HG03060 (cell line): ENCODE measurements around the gene PLEKHA7.

ENCODE experiments used
- ATAC-seq: cut with Tn5 transposase; IDR thresholded peaks from one replicate; pipeline ENCODE4 v1.9.1; 2021; ENCODE audit warnings: low read depth, moderate number of reproducible peaks; ENCODE audit not compliant: unreplicated experiment

PLEKHA7 gene

DNA sequence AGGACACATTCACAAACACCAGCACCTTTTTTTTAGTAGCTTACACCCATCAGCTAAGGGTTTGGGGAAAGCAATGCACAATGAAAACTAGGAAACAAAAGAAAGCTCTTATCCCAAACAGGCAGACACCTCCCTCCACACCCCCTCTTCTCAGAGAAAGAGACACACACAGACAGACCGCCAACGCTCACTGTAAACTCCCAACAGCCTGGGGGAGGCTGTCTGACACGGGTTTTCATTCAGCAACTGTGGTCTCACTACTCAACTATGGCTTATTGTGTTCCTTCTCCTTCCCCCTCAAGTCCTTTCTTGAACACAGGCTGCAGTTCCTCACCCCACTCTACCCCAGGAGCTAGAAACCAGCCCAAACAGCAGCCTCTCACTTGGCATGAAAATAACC is 152.4 kb downstream of the PLEKHA7 start:
- no peak for ATAC-seq

DNA sequence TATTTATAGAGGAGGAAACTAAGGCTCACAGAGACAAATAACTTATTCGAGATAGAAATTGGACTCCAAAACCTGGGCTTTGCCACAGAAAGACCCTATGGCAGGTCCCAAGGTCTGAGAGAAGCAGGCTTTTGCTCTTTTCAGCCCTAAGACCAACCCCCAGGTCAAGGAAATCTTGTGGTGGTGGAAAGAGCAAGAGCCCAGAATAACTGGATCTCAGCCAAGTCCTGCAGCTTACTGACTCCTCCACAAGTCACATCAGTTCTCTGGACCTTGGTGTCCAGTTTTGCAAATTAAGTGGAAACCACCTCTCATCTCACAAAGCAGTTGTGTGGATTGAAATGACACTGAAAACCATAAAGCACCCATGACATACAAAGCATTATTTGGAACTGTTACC is 153.6 kb downstream of the PLEKHA7 start:
- ATAC-seq = no peak

DNA sequence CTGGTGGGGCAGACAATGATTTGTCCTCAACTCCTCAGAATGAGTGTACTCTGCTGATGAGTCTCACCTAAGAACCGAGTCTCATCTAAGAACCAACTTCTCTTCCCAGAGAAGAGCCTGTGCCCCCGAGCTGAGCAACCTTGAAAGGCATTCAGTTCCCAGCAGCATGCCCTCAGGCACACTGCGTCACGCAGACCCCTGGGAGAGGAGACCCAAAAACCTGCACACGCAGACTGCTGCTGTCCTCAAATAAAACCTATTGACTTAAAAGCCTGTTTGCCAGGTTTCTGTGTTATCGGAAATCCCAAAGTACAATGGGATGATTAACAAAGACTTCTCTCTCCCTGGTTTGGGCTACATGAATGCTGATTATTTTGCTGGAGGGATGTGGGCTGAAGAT is 154.6 kb downstream of the PLEKHA7 start:
- no peak for ATAC-seq

DNA sequence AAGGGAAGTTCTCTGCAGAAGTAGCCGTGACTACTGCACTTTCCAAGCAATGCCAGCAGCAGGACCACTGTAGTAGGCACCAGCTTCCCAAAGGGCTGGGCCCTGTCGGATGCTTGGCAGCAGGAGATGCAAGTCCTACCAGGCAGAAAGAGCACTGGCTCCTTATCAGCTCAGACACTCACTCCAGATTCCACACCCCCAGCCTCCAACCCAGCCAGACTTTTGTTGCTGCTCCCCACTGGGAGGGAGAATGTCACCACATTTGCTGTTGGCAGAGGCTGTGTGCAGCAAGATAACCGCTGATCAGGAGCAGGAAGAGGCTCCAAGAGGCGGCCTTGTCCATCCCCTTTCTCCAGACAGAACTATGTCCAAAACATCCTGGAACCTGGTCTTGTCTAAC is 157.0 kb downstream of the PLEKHA7 start:
- ATAC-seq = no peak

DNA sequence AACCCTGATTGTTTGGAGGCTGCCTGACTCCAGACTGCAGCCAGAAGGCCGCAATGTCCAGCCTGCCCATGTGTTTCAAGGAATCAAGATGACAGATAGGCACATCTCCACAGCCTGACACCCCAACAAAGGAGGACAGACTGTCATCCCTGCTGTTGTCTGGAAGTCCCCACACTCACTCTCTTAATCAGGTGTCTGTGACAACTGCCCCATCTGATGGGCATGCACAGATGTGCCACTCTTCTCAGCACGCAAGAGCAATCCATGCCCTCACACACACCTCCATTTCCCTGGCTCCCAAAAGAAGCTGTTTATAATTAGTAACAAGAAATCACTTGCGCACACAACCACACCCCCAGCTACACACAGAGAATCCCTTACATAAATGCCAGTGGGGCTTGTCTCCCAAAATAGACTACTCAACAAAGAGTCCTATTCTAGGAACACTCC is 158.2 kb downstream of the PLEKHA7 start:
- ATAC-seq = no peak

DNA sequence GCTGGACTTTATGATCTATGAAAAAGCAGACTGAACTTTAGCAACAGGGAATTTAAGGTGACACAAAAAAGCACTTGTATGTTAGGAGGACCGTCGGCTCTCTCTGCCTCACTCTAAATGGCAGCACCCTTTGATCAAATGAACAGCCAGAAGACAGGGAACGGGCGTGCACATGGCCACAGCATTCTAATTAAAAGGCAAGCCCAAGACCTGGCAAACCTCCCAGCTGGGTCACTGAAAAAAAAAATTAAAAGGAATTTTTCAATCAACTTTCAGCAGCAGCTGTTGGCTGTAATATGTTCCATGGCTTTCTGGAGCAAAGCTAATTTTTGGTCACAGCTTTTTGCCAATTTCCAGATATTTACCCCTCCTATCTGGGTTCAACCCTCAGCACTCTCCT is 159.2 kb downstream of the PLEKHA7 start:
- ATAC-seq = no peak

DNA sequence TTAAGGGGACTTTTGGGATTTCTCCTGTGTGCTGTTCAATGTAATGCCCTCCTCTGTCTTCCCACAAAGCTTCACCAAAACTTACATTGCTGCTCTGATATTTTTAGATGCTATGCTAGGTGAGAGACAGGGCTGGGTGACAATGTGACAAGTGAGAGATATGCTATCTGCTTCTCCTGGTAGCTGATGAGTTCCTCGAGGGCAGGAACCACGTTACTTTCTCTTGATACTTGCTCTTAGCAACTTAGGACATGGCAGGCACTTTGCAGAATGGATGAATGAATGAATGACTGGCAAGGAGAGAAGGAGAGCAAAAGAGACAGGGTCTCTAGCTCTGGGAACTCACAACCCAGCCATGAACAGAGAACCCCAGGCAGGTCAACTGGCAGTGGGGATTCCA is 160.4 kb downstream of the PLEKHA7 start:
- no peak for ATAC-seq

DNA sequence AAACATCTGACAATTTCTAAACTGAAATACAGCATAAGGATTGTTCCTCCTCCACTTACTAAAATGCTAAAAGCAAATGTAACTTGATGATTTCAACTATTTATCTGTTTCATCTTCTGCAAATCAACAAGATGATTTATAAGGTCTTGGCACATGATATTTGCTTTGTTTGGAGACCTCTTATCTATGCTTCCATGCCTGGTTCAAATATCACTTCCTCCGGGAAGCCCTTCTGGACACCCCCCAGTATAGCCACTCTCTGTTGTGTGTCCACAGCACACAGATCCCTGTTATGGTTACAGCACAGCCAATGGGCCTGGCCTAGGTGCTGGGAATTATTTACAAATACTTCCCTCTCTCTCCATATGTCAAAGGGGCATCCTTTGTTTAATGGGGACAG is 160.9 kb downstream of the PLEKHA7 start:
- no peak for ATAC-seq

DNA sequence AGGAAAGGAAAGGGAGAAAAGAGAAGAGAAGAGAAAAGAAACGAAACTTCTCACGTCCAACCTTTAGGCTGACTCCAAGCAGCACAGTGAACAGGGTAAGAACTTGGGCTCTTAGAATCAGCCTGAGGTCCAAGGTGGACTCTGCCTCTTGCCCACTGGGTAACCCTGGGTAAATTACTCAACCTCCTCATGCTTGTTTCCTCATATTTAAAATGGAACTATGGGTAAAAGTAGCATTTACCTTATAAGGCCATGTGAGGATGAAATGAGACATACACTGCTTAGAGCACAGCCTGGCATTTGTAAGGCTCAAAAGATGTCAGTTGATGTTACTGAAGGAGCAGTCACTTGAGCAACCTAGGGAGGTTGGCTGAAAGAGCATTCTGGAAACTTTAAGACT is 167.9 kb downstream of the PLEKHA7 start:
- no peak for ATAC-seq

DNA sequence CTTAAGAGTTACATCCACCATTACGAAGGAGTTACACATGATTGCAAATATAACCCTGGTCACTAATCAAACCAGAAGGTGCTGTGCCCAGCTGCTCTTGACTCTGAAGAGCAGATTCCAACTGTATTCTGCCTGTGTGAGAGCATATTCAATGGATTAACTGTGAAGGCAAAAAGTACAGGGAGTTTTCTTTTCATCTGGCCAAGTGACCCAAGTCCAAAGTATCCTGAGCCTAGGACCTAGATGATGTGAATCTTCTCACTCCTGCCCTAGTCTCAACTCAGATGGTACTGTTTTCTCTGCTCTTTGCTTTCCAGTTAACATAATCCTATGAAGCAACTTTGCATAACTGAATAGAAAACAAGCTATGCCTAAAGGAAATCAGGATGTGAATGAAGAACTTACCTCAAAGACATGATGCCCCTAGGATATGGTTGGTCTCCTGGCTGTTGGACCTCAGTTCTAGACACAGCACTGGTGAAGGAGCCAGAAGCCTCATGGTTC is 169.9 kb downstream of the PLEKHA7 start:
- ATAC-seq = no peak

DNA sequence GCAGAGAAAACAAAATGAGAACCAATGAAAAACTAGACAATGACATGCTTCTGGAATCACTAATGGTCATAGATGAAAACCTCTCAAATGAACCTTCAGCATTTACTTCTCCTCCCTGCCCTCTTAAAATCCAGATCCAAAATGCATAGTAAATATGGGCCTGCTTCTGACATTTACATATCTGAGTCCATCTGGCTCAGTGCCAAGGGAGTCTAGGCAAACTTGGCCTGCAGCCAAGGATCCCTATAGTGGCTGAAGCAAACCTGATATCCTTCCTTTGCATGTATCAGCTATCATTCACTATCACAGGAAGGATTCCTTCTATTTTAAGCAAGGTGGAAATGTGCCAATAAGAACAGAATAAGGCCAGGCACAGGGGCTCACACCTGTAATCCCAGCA is 170.9 kb downstream of the PLEKHA7 start:
- no peak for ATAC-seq

DNA sequence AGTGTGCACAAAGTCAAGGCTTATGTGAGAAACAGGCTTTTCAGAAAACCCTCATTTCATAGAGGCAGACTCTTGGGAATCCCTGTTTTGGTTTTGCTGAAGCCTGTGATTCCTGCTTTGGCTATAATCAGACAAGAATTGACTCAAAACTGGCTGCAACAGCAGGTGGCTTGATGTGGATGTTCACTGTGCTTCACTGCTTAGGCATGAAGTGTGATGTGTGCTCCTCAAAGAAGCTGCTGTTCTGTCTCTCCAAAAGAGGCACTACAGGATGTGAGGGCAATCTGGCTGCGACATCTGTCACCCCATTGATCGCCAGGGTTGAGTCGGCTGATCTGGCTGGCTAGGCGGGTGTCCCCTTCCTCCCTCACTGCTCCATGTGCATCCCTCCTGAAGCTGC is 172.2 kb downstream of the PLEKHA7 start:
- ATAC-seq = peak; percentile 61

DNA sequence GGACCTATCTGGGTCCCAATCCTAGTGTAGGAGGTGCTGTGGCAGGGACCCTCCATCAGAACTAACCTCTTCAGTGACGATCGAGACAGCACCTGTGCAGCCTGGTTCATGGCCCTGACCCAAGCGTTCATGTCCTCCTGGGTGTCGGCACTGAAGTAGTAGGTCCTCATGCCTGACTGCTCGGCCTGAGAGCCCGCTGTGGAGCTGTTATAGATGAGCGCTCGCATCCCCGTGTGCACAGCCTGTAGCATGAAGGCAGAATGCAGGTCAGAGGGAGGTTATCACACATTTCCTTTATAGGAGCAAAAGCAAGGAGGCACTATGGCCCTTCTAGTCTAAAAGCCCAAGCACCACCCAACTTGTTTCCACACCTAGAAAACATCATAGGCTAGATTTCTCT is 172.7 kb downstream of the PLEKHA7 start:
- peak; percentile 27 for ATAC-seq

DNA sequence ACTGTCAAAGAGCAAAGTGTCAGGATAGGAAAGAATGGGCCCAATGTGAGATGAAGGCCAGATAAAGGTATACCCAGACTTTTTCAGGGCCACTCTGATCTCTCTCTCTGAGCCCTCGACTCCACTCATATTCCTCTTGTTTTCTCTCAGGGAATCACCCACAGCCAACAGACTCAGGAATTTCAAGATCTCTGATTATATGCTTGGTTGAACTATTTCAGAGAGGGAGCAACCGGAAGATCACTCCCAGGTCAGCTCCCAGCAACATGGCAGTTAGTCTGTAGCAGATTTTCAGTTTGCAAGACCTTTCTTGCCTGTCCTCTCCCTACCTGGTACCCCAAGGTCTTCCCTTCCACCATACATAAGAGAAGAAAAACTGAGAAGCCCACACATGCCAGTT is 173.3 kb downstream of the PLEKHA7 start:
- ATAC-seq = no peak

DNA sequence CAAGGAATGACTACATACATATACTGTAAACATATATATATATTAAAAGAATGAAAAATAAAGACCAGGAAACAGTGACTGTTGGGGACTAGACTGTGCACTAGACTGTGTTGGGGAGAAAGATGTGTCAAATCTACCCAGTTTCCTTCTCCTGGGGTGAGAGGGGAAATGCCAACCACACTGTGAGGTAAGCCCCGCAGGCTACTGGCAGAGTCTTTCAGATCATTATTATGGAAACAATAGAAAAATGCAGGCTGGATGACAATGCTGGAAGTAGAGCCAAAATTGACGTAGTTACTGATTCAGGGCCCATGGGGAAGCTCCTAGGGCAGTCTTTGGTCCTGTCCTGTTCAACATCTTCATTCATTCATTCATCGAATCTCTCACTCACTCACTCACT is 174.4 kb downstream of the PLEKHA7 start:
- no peak for ATAC-seq

DNA sequence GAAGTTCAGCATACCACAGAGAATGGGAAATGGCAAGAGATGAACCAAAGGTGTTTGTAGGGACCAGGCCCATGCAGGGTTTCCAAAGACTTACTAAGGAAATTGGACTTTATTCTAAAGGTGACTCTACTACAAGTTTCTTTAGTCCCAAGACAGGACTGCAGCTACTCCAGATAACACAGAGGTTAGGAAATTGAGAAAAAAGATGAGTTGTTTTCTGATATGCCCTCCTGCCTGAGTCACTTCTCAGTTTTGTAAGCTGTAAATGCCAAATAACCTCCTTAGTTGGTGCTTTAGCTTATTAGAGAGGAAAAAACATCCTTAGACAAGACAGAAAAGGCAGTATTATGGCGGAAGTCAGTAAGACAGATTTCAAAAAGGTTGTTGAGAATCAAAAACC is 179.8 kb downstream of the PLEKHA7 start:
- ATAC-seq = no peak

DNA sequence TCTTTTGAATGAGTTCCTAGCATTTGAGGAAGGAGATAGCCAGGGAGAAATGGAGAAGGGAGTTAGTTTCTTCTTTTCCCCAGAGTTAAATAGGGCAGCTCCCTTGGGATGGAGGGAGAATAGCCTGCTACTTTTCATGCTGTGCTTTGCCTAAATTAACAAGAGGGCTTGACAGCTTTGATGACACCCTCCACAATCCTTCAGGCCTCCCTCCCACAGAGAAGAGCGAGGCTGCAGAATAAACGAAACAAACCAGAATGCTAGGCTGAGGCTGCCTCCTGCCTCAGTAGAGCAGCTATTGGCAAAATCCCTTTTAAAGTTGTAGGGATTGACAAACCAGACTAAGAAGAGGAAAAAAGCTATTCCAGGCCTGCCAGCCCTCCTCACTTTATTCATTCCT is 181.2 kb downstream of the PLEKHA7 start:
- no peak for ATAC-seq

DNA sequence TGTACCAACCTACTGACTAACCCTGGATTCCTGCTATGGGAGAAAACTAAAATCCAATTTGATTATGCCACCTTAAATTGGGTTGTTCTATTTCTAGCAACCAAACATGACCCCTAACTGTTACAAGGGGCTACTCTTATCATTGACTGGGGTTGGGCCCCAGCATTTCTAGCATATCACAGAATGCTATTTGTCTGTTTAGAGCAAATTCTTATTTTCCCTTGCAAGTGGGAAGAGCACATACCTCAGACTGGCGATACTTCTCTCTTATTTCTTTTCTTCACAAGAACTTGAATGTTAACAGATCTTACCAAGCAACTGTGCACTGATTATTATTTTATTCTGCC is 182.0 kb downstream of the PLEKHA7 start:
- ATAC-seq = no peak

DNA sequence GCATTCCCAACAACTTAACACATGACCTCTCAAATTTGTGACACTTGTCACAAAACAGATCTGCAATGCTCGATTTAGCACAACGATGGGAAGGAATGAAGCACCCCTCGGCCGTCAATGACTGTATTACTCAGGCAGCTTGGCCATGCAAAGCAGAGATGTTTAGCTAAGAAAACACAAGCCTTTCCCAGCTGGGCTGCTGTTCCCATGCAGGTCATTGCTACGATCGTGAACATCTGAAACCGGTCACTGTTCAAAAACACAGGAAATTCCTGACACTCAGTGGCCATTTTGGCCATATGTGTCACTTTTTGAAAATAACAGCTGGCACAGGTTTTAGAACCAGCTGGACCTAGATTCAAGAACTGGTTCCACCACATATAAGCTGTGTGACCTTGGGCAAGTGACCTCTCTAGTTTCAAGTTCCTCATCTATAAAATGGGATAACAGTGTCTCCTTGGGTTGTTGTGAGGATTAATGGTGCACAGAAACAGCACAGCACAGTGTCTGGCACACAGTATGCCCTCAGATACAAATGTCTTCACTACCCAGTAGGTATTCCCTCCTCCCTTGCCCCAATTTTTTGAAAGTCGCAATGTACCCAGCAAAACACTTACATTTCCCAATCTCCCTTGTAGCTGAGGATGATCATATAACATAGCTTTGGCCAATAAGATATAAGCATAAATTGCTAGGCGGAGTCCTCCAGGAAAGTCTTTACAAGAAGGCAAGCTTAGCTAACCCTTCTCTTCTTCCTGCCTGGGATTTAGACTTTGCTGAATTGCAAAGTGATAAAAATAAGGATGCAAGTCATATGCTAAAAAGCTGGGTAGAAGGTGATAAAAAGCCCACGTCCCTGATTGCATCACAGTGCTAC is 182.7 kb downstream of the PLEKHA7 start:
- ATAC-seq = no peak

DNA sequence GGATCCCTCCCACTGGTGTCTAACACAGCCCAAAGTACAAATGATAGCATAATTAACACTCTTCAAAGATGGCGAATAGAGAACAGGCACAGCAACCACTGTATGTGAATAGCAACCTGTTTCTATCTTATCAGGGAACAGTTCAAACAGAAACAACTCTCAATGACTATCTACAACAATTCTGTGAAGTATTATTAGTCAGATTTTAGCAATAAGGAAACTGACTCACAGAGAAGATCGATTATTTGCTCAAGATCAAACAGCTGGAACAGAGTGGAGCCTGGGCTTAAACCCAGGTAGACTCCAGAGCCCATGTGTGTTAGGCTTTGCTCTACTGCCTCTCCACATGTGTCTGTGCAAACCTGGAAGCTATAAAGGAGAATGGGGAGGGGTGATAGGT is 187.1 kb downstream of the PLEKHA7 start:
- ATAC-seq = no peak

DNA sequence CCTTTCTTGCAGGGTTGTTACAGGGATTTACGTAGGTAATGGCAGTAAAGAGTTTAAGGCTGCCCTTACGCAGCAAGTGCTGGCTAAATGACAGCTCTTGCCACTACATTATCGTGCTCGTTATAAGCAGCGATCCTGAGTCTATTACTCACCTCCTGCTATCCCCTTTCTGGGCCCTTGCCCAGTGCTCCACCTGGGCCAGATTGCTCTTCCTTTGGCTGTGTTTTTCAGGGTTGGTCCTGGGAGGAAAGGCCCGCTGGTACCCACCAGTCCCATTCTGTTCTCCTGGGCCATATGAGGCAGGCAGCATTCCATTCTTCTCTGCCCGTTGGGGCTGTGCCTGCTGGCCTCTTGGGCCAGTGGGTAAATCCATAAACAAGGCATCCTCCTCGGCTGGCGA is 188.2 kb downstream of the PLEKHA7 start:
- ATAC-seq = no peak

DNA sequence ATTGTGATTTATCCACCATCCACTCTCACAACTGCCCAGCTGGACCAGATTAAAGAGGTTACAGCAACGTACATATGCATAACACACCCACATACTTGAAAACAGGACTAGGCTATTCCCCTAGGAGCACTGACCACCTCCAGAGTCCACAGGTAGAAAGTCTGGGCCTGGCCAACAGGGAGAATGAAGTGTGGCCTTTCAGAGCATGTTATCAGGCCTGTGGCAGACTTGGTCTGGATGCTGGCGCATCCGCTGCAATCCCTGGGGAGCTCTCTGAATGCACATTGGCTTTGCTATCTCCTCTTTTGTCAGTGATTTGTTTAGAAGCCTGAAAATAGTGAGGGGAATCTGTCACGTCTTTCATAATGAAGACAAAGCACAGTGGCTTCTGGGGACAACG is 189.1 kb downstream of the PLEKHA7 start:
- ATAC-seq = no peak
